GM23338 (cell line): ENCODE data around the gene CEACAM7. TPM values are rescaled to one million over a fixed set of nuclear protein-coding genes. Genes with fewer than 3 reads are reported as not detected.

Source experiments
- EZH2phosphoT487 ChIP-seq: fragments of 200-600 bp; sonication (generic); IDR thresholded peaks from one replicate; pipeline ENCODE4 v1.8.1; 2018; ENCODE audit warnings: antibody characterized with exemption; ENCODE audit not compliant: unreplicated experiment
- NANOG ChIP-seq: IDR thresholded peaks from 2 replicates; pipeline ENCODE4 v1.6.1; 2016; ENCODE audit warnings: antibody characterized with exemption, borderline replicate concordance
- ZNF114 ChIP-seq: fragments of 250-450 bp; sonication (Bioruptor Pico); IDR thresholded peaks from 2 replicates; pipeline ENCODE4 v1.5.0; 2020; ENCODE audit warnings: mild to moderate bottlenecking, moderate library complexity
- ZNF331 ChIP-seq: fragments of 250-450 bp; sonication (Bioruptor Pico); IDR thresholded peaks from 2 replicates; pipeline ENCODE4 v1.5.0; 2020; ENCODE audit warnings: low read depth, mild to moderate bottlenecking, moderate library complexity
- ZNF462 ChIP-seq: fragments of 250-450 bp; sonication (Bioruptor Pico); IDR thresholded peaks from 2 replicates; pipeline ENCODE4 v1.5.0; 2020; ENCODE audit warnings: mild to moderate bottlenecking, moderate library complexity
- polyA plus RNA-seq: library from polyadenylated mRNA; unstranded; fragments of >200 nt; fragmentation: Nextera tagmentation; extraction: Ambion mirVana; gene quantifications from 2 replicates; pipeline ENCODE4 v1.2.1, GENCODE V29; 2016
- total RNA-seq: library from RNA; depleted of rRNA; stranded (reverse); fragments of >200 nt; shearing (Covaris generic); gene quantifications from 2 replicates; pipeline ENCODE4 v1.2.3, GENCODE V29; 2014
- TF ChIP-seq, protein P1 (sequence below): IDR thresholded peaks from 2 replicates; pipeline ENCODE4 v1.6.1; 2016; ENCODE audit warnings: antibody characterized with exemption
- TF ChIP-seq, protein P2 (sequence below): IDR thresholded peaks from one replicate; pipeline ENCODE4 v1.6.1; 2018; ENCODE audit warnings: antibody characterized with exemption; ENCODE audit not compliant: unreplicated experiment

CEACAM7 gene
- total and polyA plus RNA-seq, 2 experiments from 2014 or later: 0.24 TPM; not detected in 1

DNA sequence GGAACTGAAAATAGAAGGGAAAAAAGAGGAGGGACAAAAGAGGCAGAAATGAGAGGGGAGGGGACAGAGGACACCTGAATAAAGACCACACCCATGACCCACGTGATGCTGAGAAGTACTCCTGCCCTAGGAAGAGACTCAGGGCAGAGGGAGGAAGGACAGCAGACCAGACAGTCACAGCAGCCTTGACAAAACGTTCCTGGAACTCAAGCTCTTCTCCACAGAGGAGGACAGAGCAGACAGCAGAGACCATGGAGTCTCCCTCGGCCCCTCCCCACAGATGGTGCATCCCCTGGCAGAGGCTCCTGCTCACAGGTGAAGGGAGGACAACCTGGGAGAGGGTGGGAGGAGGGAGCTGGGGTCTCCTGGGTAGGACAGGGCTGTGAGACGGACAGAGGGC, 20.4 kb upstream of the CEACAM7 start, which contains the start of gene CEACAM5 (continued):
- TF ChIP-seq ZNF462 (CRISPR knock-in tag) (no peak), EZH2phosphoT487 (no peak), ZNF114 (no peak), ZNF331 (CRISPR knock-in tag) (no peak), NANOG (no peak)
- TF ChIP-seq, protein P1, sequence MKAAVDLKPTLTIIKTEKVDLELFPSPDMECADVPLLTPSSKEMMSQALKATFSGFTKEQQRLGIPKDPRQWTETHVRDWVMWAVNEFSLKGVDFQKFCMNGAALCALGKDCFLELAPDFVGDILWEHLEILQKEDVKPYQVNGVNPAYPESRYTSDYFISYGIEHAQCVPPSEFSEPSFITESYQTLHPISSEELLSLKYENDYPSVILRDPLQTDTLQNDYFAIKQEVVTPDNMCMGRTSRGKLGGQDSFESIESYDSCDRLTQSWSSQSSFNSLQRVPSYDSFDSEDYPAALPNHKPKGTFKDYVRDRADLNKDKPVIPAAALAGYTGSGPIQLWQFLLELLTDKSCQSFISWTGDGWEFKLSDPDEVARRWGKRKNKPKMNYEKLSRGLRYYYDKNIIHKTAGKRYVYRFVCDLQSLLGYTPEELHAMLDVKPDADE: no peak
- TF ChIP-seq, protein P2, sequence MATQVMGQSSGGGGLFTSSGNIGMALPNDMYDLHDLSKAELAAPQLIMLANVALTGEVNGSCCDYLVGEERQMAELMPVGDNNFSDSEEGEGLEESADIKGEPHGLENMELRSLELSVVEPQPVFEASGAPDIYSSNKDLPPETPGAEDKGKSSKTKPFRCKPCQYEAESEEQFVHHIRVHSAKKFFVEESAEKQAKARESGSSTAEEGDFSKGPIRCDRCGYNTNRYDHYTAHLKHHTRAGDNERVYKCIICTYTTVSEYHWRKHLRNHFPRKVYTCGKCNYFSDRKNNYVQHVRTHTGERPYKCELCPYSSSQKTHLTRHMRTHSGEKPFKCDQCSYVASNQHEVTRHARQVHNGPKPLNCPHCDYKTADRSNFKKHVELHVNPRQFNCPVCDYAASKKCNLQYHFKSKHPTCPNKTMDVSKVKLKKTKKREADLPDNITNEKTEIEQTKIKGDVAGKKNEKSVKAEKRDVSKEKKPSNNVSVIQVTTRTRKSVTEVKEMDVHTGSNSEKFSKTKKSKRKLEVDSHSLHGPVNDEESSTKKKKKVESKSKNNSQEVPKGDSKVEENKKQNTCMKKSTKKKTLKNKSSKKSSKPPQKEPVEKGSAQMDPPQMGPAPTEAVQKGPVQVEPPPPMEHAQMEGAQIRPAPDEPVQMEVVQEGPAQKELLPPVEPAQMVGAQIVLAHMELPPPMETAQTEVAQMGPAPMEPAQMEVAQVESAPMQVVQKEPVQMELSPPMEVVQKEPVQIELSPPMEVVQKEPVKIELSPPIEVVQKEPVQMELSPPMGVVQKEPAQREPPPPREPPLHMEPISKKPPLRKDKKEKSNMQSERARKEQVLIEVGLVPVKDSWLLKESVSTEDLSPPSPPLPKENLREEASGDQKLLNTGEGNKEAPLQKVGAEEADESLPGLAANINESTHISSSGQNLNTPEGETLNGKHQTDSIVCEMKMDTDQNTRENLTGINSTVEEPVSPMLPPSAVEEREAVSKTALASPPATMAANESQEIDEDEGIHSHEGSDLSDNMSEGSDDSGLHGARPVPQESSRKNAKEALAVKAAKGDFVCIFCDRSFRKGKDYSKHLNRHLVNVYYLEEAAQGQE: no peak
